K562 (cell line): ENCODE data around the gene SSX4B. TPM values are rescaled to one million over a fixed set of nuclear protein-coding genes. Genes with fewer than 3 reads are reported as not detected.
A peak's percentile ranks its signal among the peaks of the same experiment; 100 is the strongest.
"Not testable (repeated sequence)": the region's sequence is repeated elsewhere in the genome, so short reads cannot be mapped to it uniquely, and the experiment has no call there.

Source experiments
- ATAC-seq: fragments of 200-7000 bp; cut with Tn5 transposase; 3 replicates; pipeline ENCODE4 v1.9.1; 2020; ENCODE audit warnings: moderate library complexity
- BruUV-seq: library from RNA; stranded (reverse); fragments of 400-500 nt; replicated peaks from 2 replicates; lab custom pipeline; 2021; lab: Mats Ljungman, UMichigan
- CTCF ChIA-PET: fragments of 300-600 bp; formaldehyde crosslinking; extraction: SDS; loops from one replicate; lab custom pipeline; 2021; ENCODE audit warnings: low intra/inter-chr PET ratio; lab: Yijun Ruan, JAX
- POLR2A ChIA-PET: fragments of 300-600, 350-650 bp; sonication (Branson Sonifier 250); formaldehyde crosslinking; extraction: SDS; loops from one replicate; lab custom pipeline; 2021; ENCODE audit warnings: antibody characterized with exemption, inconsistent platforms; lab: Yijun Ruan, JAX
- DNase-seq, 4 experiments: peaks; one replicate each; pipeline versions ENCODE4 v3.0.0 to v3.0.0-alpha.2; 2011 to 2018; ENCODE audit warnings: low spot score in 3 of 4, mixed read lengths in 3 of 4; ENCODE audit errors: extremely low read depth in 1 of 4
- FAIRE-seq: peaks from 2 replicates; lab custom pipeline; 2011; peaks lifted over from hg19 to GRCh38; lab: Jason Lieb, UNC
- H2AFZ ChIP-seq: 2 replicates; pipeline ENCODE4 v1.6.0; 2011; ENCODE audit warnings: low read depth, low read length, control low read depth, inconsistent platforms
- H3K27ac ChIP-seq: fragments of 200-600 bp; 3 replicates; pipeline ENCODE4 v1.8.0; 2011; ENCODE audit warnings: low read depth, mild to moderate bottlenecking, control low read depth, inconsistent platforms, low read length, moderate library complexity, mixed read lengths; ENCODE audit errors: extremely low read depth
- H3K27me3 ChIP-seq, 2 experiments: fragments of 300-600 bp in 1 of 2; 2 replicates in 1 of 2; 3 replicates in 1 of 2; pipeline versions ENCODE4 v1.6.0 to v1.8.0; 2011; ENCODE audit warnings: inconsistent platforms in 2 of 2, low read length in 2 of 2, mild to moderate bottlenecking in 1 of 2, mixed read lengths in 1 of 2, moderate library complexity in 1 of 2; ENCODE audit not compliant: control insufficient read depth in 2 of 2, insufficient read depth in 2 of 2
- H3K36me3 ChIP-seq: fragments of 300-600 bp; 3 replicates; pipeline ENCODE4 v1.8.0; 2011; ENCODE audit warnings: mild to moderate bottlenecking, low read length, inconsistent platforms; ENCODE audit not compliant: control insufficient read depth, insufficient read depth
- H3K4me1 ChIP-seq, 2 experiments: fragments of 200-600 bp in 1 of 2; replicated peaks in 1 of 2; 2 replicates in 1 of 2; 3 replicates in 1 of 2; pipeline versions ENCODE4 v1.5.1 to v1.8.0; 2011; ENCODE audit warnings: inconsistent platforms in 2 of 2, low read length in 2 of 2, mild to moderate bottlenecking in 1 of 2, mixed read lengths in 1 of 2, moderate library complexity in 1 of 2; ENCODE audit not compliant: control insufficient read depth in 2 of 2, insufficient read depth in 2 of 2
- H3K4me2 ChIP-seq: 2 replicates; pipeline ENCODE4 v1.6.1; 2011; ENCODE audit warnings: low read length, control low read depth, inconsistent platforms, mixed read lengths; ENCODE audit not compliant: insufficient read depth
- H3K4me3 ChIP-seq: fragments of 200-600 bp; sonication (generic), shearing (Covaris generic); 2 replicates; pipeline ENCODE4 v1.5.1; 2016; ENCODE audit warnings: control low read depth, inconsistent platforms
- H3K79me2 ChIP-seq: fragments of 200-600 bp; 3 replicates; pipeline ENCODE4 v1.8.0; 2011; ENCODE audit warnings: low read length, inconsistent platforms; ENCODE audit not compliant: control insufficient read depth, insufficient read depth
- H3K9ac ChIP-seq, 2 experiments: 2 replicates each; pipeline versions ENCODE4 v1.6.0 to v1.6.1; 2011; ENCODE audit warnings: low read depth in 2 of 2, low read length in 2 of 2, control low read depth in 1 of 2, inconsistent platforms in 1 of 2, mild to moderate bottlenecking in 1 of 2, mixed read lengths in 1 of 2; ENCODE audit not compliant: insufficient read depth in 1 of 2
- H3K9me1 ChIP-seq: one replicate; pipeline ENCODE4 v1.6.0; 2011; ENCODE audit warnings: inconsistent platforms, mild to moderate bottlenecking, low read length, moderate library complexity; ENCODE audit not compliant: control insufficient read depth, insufficient read depth
- H3K9me3 ChIP-seq: replicated peaks from 2 replicates; pipeline ENCODE4 v1.5.1; 2011; ENCODE audit warnings: low read depth, low read length, inconsistent platforms; ENCODE audit not compliant: control insufficient read depth, insufficient read depth
- H4K20me1 ChIP-seq: replicated peaks from 2 replicates; pipeline ENCODE4 v1.6.1; 2011; ENCODE audit warnings: low read length, inconsistent platforms, mixed read lengths; ENCODE audit not compliant: control insufficient read depth, insufficient read depth
- WGBS: fragments of 100-300 bp; shearing (Covaris generic); methylation state at CpG from one replicate; pipeline ENCODE4 v1.1.6; 2016; ENCODE audit warnings: low coverage, mixed read lengths; ENCODE audit not compliant: insufficient coverage; ENCODE audit errors: missing lambda C conversion rate; 5-methylcytosine and 5-hydroxymethylcytosine counted together
- in situ Hi-C: fragments of 300-500 bp; cut with MboI; formaldehyde crosslinking; loops from 4 replicates; pipeline ENCODE4 v1.15.0; 2018; ENCODE audit warnings: inconsistent platforms, mixed read lengths
- intact Hi-C: fragments of 100-400 bp; cut with micrococcal nuclease; formaldehyde crosslinking; loops from 2 replicates; pipeline ENCODE4 v1.14.2; 2022
- polyA plus RNA-seq, 8 experiments: library from polyadenylated mRNA; depleted of rRNA in 4 of 8; stranded (reverse) in 5 of 8; unstranded in 3 of 8; fragments of >200 nt; fragmentation: Nextera tagmentation in 2 of 8; fragmentation: Illumina TruSeq in 1 of 8; extraction: Ambion mirVana in 2 of 8; extraction: Trizol in 1 of 8; gene quantifications; 2 replicates each; pipeline versions ENCODE4 v1.2.1 to v1.2.3, GENCODE V29; 2011 to 2014; ENCODE audit warnings: inconsistent platforms in 1 of 8, missing spikeins in 1 of 8
- total RNA-seq, 7 experiments: library from RNA; depleted of rRNA in 6 of 7; stranded (reverse); fragments of >200 nt in 6 of 7; fragmentation: Illumina TruSeq in 2 of 7; extraction: Trizol in 2 of 7; gene quantifications; 2 replicates each; pipeline versions ENCODE4 v1.2.1 to v1.2.3, GENCODE V29; 2011 to 2021; ENCODE audit warnings: low replicate concordance in 1 of 7

The SSX4B gene
- total and polyA plus RNA-seq, 9 of the 15 experiments (the other 6 are each of a cell fraction or from before 2014, with no cell fraction given), result 0.29 to 10.0 (median 4.9) TPM; not detected in 2

DNA sequence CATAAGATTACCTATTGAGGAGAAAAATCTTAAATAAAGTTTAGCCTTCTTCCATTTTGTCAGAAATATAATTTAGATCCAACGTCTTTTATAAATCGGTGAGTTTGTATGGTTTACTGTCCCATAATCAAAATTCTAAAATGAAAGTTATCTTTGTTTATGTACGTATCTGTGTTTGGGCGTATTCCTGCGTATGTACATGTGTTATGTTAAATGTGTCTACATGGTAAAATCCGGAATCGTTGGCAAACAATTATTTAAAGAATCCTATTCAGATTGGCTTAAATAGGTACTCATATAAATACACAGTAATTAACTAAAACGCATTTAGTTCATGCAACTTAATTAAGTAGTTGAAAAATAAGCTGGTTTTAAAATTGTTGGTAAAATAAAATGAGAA lies 41.4 kb downstream of the SSX4B start:
- H4K20me1 ChIP-seq, H3K79me2 ChIP-seq, H3K27ac ChIP-seq, POLR2A ChIA-PET, H3K4me1 ChIP-seq, FAIRE-seq, in situ Hi-C loops, H2AFZ ChIP-seq, BruUV-seq, DNase-seq, intact Hi-C loops, H3K4me3 ChIP-seq, H3K27me3 ChIP-seq, H3K36me3 ChIP-seq, ATAC-seq, H3K4me2 ChIP-seq, H3K9me1 ChIP-seq, H3K9ac ChIP-seq, H3K9me3 ChIP-seq, CTCF ChIA-PET: not testable (repeated sequence)
- WGBS, result no CpG with 5 or more reads among the region's 8 CpGs

DNA sequence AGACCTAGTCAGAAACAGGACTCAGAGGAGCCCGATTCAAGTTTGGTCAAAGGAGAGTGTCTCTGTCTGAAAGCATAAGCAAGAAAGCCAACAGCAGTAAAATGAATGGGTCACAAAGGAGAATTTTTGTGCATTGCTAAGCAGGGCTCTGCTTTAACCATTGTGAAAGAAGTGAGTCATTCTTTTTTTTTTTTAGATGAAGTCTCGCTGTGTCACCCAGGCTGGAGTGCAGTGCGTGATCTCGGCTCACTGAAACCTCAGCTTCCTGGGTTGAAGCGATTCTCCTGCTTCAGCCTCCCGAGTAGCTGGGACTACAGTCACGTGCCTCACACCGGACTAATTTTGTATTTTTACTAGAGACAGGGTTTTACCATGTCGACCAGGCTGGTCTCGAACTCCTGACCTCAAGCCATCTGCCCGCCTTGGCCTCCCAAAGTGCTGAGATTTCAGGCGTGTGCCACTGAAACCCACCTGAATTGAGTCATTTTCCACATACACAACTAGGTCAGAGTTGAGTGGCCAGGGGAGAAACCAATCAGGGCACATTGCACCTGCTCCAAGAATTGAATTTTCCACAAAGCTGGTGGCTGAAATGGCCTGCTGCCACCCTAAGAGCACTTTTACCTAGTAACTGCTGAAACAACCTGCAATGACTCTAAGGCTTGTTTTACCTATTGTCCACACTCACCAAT lies 43.9 kb downstream of the SSX4B start:
- whole genome bisulfite sequencing, result no CpG with 5 or more reads among the region's 12 CpGs
- H3K9ac ChIP-seq, H3K9me3 ChIP-seq, H3K36me3 ChIP-seq, H3K27me3 ChIP-seq, H3K9me1 ChIP-seq, DNase-seq, in situ Hi-C loops, intact Hi-C loops, H3K27ac ChIP-seq, CTCF ChIA-PET, H4K20me1 ChIP-seq, POLR2A ChIA-PET, H3K4me1 ChIP-seq, FAIRE-seq, H3K4me2 ChIP-seq, H3K4me3 ChIP-seq, BruUV-seq, H2AFZ ChIP-seq, H3K79me2 ChIP-seq: not testable (repeated sequence)
- ATAC-seq, result peak; percentile 49; the same call in 1 of the 3 replicates
